OCI-LY7 (cell line): ENCODE results near the gene FNIP1.
"Not testable (repeated sequence)": the region's sequence is repeated elsewhere in the genome, so short reads cannot be mapped to it uniquely, and the experiment has no call there.

Source experiments
- CTCF ChIP-seq: fragments of 200-600 bp; sonication (generic); conservative IDR thresholded peaks from 2 replicates; pipeline ENCODE4 v1.5.1; 2014; ENCODE audit warnings: mild to moderate bottlenecking, antibody characterized with exemption, low read length, moderate library complexity, mixed read lengths
- EZH2phosphoT487 ChIP-seq: fragments of 200-600 bp; sonication (generic); IDR thresholded peaks from 2 replicates; pipeline ENCODE4 v1.6.1; 2018; ENCODE audit warnings: low read depth, borderline replicate concordance, mild to moderate bottlenecking, mixed run types, antibody characterized with exemption, low read length, moderate library complexity, mixed read lengths

DNA sequence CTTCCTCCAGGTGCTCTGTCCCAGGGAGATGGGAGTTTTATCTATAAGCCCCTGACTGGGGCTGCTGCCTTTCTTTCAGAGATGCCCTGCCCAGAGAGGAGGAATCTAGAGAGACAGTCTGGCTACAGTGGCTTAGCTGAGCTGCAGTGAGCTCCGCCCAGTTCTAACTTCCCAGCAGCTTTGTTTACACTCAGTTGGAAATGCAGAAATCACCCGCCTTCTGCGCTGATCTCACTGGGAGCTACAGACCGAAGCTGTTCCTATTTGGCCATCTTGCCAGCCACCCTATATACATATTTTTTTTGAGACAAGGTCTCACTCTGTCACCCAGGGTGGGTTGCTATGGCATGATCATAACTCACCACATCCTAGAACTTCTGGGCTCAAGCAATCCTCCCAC lies 67.5 kb downstream of the FNIP1 start:
- TF ChIP-seq CTCF, EZH2phosphoT487: not testable (repeated sequence)
